Measurements from ENCODE around the gene GPR137B. TPM values are rescaled to one million over a fixed set of nuclear protein-coding genes. Genes with fewer than 3 reads are reported as not detected.

Gene GPR137B
- total and polyA plus RNA-seq, 9 of the 15 experiments (the other 6 are each of a cell fraction or from before 2014, with no cell fraction given): 0.04 to 1.0 (median 0.62) TPM

DNA sequence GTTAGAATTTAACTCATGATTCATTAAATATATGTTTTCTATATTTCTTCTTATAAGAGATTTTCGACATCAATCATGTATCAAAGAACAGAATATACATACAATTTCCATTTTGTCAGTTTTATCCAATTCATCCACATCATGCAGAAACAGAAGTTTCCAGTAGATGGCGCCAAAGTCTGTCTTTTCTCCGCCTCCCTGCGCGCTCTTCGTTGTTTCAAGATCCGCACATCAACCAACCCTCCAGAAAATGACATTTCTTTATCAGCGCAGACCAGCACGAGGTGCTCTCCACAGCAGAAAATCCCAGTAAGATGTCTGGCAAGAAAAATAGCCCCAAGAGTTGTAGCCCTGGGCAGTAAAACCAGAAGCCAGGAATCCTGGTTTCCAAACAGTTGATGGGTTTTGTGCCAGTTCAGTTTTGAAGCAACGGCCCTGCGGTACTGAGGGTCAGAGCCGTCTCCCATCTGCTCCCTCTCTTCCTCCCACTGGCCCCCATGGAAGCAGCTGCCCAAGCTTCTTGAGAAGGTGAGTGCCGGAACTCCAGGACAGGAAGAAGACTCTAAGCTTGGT, 38.6 kb upstream of the GPR137B start (continued):
- TF ChIP-seq, protein P1, sequence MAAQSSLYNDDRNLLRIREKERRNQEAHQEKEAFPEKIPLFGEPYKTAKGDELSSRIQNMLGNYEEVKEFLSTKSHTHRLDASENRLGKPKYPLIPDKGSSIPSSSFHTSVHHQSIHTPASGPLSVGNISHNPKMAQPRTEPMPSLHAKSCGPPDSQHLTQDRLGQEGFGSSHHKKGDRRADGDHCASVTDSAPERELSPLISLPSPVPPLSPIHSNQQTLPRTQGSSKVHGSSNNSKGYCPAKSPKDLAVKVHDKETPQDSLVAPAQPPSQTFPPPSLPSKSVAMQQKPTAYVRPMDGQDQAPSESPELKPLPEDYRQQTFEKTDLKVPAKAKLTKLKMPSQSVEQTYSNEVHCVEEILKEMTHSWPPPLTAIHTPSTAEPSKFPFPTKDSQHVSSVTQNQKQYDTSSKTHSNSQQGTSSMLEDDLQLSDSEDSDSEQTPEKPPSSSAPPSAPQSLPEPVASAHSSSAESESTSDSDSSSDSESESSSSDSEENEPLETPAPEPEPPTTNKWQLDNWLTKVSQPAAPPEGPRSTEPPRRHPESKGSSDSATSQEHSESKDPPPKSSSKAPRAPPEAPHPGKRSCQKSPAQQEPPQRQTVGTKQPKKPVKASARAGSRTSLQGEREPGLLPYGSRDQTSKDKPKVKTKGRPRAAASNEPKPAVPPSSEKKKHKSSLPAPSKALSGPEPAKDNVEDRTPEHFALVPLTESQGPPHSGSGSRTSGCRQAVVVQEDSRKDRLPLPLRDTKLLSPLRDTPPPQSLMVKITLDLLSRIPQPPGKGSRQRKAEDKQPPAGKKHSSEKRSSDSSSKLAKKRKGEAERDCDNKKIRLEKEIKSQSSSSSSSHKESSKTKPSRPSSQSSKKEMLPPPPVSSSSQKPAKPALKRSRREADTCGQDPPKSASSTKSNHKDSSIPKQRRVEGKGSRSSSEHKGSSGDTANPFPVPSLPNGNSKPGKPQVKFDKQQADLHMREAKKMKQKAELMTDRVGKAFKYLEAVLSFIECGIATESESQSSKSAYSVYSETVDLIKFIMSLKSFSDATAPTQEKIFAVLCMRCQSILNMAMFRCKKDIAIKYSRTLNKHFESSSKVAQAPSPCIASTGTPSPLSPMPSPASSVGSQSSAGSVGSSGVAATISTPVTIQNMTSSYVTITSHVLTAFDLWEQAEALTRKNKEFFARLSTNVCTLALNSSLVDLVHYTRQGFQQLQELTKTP (IDR thresholded peaks at IDR 0.05; ENCODE audit: low read depth in 1 of 2, partially characterized antibody in 2 of 2): no peak
- TF ChIP-seq ARNT (IDR thresholded peaks at IDR 0.05): 0 out of 4 replicates have a peak, but pooled peaks of 1 of the 2 experiments have one; percentile 70
- TF ChIP-seq CCNT2 (IDR thresholded peaks at IDR 0.05; ENCODE audit: borderline replicate concordance, extremely low read depth, insufficient read length, low read depth, low read length): no peak
- TF ChIP-seq RBFOX2 (IDR thresholded peaks at IDR 0.05; ENCODE audit: low read depth, low read length): no peak
- TF ChIP-seq ZNF444 (CRISPR knock-in tag; IDR thresholded peaks at IDR 0.05): no peak
- TF ChIP-seq CREBBP (IDR thresholded peaks at IDR 0.05; ENCODE audit: low read depth, low read length): no peak
- no peak for TF ChIP-seq ZNF408 (CRISPR knock-in tag; IDR thresholded peaks at IDR 0.05; ENCODE audit: low read depth)
- no peak for TF ChIP-seq ZKSCAN1 (IDR thresholded peaks at IDR 0.05; ENCODE audit: low read depth, low read length)
- TF ChIP-seq NCOA1 (IDR thresholded peaks at IDR 0.05; ENCODE audit: low read depth): no peak
- TF ChIP-seq ETV1 (tag; conservative IDR thresholded peaks at IDR 0.05; ENCODE audit: low read depth): no peak
- TF ChIP-seq, protein P2, sequence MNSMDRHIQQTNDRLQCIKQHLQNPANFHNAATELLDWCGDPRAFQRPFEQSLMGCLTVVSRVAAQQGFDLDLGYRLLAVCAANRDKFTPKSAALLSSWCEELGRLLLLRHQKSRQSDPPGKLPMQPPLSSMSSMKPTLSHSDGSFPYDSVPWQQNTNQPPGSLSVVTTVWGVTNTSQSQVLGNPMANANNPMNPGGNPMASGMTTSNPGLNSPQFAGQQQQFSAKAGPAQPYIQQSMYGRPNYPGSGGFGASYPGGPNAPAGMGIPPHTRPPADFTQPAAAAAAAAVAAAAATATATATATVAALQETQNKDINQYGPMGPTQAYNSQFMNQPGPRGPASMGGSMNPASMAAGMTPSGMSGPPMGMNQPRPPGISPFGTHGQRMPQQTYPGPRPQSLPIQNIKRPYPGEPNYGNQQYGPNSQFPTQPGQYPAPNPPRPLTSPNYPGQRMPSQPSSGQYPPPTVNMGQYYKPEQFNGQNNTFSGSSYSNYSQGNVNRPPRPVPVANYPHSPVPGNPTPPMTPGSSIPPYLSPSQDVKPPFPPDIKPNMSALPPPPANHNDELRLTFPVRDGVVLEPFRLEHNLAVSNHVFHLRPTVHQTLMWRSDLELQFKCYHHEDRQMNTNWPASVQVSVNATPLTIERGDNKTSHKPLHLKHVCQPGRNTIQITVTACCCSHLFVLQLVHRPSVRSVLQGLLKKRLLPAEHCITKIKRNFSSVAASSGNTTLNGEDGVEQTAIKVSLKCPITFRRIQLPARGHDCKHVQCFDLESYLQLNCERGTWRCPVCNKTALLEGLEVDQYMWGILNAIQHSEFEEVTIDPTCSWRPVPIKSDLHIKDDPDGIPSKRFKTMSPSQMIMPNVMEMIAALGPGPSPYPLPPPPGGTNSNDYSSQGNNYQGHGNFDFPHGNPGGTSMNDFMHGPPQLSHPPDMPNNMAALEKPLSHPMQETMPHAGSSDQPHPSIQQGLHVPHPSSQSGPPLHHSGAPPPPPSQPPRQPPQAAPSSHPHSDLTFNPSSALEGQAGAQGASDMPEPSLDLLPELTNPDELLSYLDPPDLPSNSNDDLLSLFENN (IDR thresholded peaks at IDR 0.05; ENCODE audit: low read depth in 2 of 2, low read length in 2 of 2): no peak
- TF ChIP-seq STAT5B (CRISPR knock-in tag; IDR thresholded peaks at IDR 0.05): no peak
- no peak for TF ChIP-seq MIER1 (IDR thresholded peaks at IDR 0.05; ENCODE audit: low read depth)
- TF ChIP-seq TEAD4 (IDR thresholded peaks at IDR 0.05; ENCODE audit: low read length): 0 out of 2 replicates have a peak, but pooled peaks have one; percentile 16
- no peak for TF ChIP-seq TEAD4 (CRISPR knock-in tag; IDR thresholded peaks at IDR 0.05; ENCODE audit: borderline replicate concordance)
- no peak for TF ChIP-seq KLF13 (tag; IDR thresholded peaks at IDR 0.05; ENCODE audit: borderline replicate concordance, low read depth)
- TF ChIP-seq FIP1L1 (IDR thresholded peaks at IDR 0.05; ENCODE audit: low read depth, low read length, poor library complexity, severe bottlenecking): no peak
- TF ChIP-seq ZNF133 (CRISPR knock-in tag; IDR thresholded peaks at IDR 0.05): no peak
- peak; percentile 26; the same call in 1 of the 2 replicates for TF ChIP-seq FOXM1 (IDR thresholded peaks at IDR 0.05; ENCODE audit: low read depth)
- TF ChIP-seq FOXM1 (CRISPR knock-in tag; IDR thresholded peaks at IDR 0.05; ENCODE audit: low read depth): no peak
- TF ChIP-seq ZNF584 (CRISPR knock-in tag; IDR thresholded peaks at IDR 0.05; ENCODE audit: low read depth): no peak

Measured in K562 (cell line).